OCI-LY7 (cell line): ENCODE results near the gene LGALS16. TPM values are rescaled to one million over a fixed set of nuclear protein-coding genes. Genes with fewer than 3 reads are reported as not detected.
"Not testable (repeated sequence)": the region's sequence is repeated elsewhere in the genome, so short reads cannot be mapped to it uniquely, and the experiment has no call there.

Experiments used
- BruUV-seq: library from RNA; stranded (reverse); fragments of 400-500 nt; replicated peaks from 2 replicates; lab custom pipeline; 2021; lab: Mats Ljungman, UMichigan
- CTCF ChIA-PET: fragments of 300-600 bp; sonication (Branson Sonifier 250); formaldehyde crosslinking; loops from one replicate; lab custom pipeline; 2022; ENCODE audit warnings: antibody characterized with exemption; ENCODE audit not compliant: unreplicated experiment; lab: Charles Lee
- POLR2A ChIA-PET: fragments of 300-600 bp; sonication (Branson Sonifier 250); formaldehyde crosslinking; loops from one replicate; lab custom pipeline; 2022; ENCODE audit warnings: antibody characterized with exemption; lab: Charles Lee
- DNase-seq: peaks from one replicate; pipeline ENCODE4 v3.0.0-alpha.2; 2015; ENCODE audit warnings: low spot score
- H2AFZ ChIP-seq: fragments of 200-600 bp; sonication (generic), shearing (Covaris generic); 2 replicates; pipeline ENCODE4 v1.6.1; 2014; ENCODE audit warnings: mild to moderate bottlenecking, antibody characterized with exemption, low read length, moderate library complexity
- H3K27ac ChIP-seq: fragments of 200-600 bp; sonication (generic); 2 replicates; pipeline ENCODE4 v1.5.1; 2014; ENCODE audit warnings: mixed run types, low read depth, mild to moderate bottlenecking, moderate library complexity, low read length, inconsistent platforms; ENCODE audit not compliant: poor library complexity, severe bottlenecking
- H3K36me3 ChIP-seq: fragments of 200-600 bp; sonication (generic); 2 replicates; pipeline ENCODE4 v1.6.1; 2014; ENCODE audit warnings: mild to moderate bottlenecking, antibody characterized with exemption, low read length, moderate library complexity, mixed read lengths; ENCODE audit not compliant: insufficient read depth
- H3K4me1 ChIP-seq: fragments of 200-600 bp; sonication (generic); 2 replicates; pipeline ENCODE4 v1.5.1; 2014; ENCODE audit warnings: mild to moderate bottlenecking, low read length; ENCODE audit not compliant: insufficient read depth, poor library complexity, severe bottlenecking
- H3K4me2 ChIP-seq: fragments of 200-600 bp; sonication (generic); 2 replicates; pipeline ENCODE4 v1.6.1; 2014; ENCODE audit warnings: mild to moderate bottlenecking, low read length
- H3K4me3 ChIP-seq: fragments of 200-600 bp; sonication (generic); 2 replicates; pipeline ENCODE4 v1.5.1; 2014; ENCODE audit warnings: mild to moderate bottlenecking, low read depth, low read length; ENCODE audit not compliant: poor library complexity, severe bottlenecking
- H3K79me2 ChIP-seq: fragments of 200-600 bp; sonication (generic); 2 replicates; pipeline ENCODE4 v1.6.1; 2016; ENCODE audit warnings: low read depth, mild to moderate bottlenecking, low read length, moderate library complexity, mixed read lengths; ENCODE audit not compliant: insufficient read depth
- H3K9me2 ChIP-seq: fragments of 200-600 bp; sonication (generic); 2 replicates; pipeline ENCODE4 v1.6.1; 2016; ENCODE audit warnings: mild to moderate bottlenecking, low read length, mixed read lengths; ENCODE audit not compliant: insufficient read depth
- H3K9me3 ChIP-seq: fragments of 200-600 bp; sonication (generic); 2 replicates; pipeline ENCODE4 v1.6.1; 2014; ENCODE audit warnings: mild to moderate bottlenecking, mixed run types, low read length, mixed read lengths
- H4K20me1 ChIP-seq: fragments of 200-600 bp; sonication (generic); 2 replicates; pipeline ENCODE4 v1.6.1; 2014; ENCODE audit warnings: mild to moderate bottlenecking, antibody characterized with exemption, low read length, moderate library complexity, mixed read lengths; ENCODE audit not compliant: insufficient read depth
- EZH2phosphoT487 ChIP-seq: fragments of 200-600 bp; sonication (generic); IDR thresholded peaks from 2 replicates; pipeline ENCODE4 v1.6.1; 2018; ENCODE audit warnings: low read depth, borderline replicate concordance, mild to moderate bottlenecking, mixed run types, antibody characterized with exemption, low read length, moderate library complexity, mixed read lengths
- intact Hi-C: fragments of 100-400 bp; cut with micrococcal nuclease; formaldehyde crosslinking; loops from one replicate; pipeline ENCODE4 v1.10.0; 2022; ENCODE audit not compliant: unreplicated experiment
- total RNA-seq, 2 experiments: library from RNA; depleted of rRNA in 1 of 2; stranded (reverse); fragments of >200 nt in 1 of 2; shearing (Covaris generic) in 1 of 2; gene quantifications; 2 replicates each; pipeline ENCODE4 v1.2.3, GENCODE V29; 2014 to 2022
- TF ChIP-seq, protein P1 (sequence below): fragments of 200-600 bp; sonication (generic); conservative IDR thresholded peaks from 2 replicates; pipeline ENCODE4 v1.5.1; 2014; ENCODE audit warnings: mild to moderate bottlenecking, antibody characterized with exemption, low read length, moderate library complexity, mixed read lengths

The LGALS16 gene
- total RNA-seq, 2 experiments from 2014 or later, result not detected

DNA sequence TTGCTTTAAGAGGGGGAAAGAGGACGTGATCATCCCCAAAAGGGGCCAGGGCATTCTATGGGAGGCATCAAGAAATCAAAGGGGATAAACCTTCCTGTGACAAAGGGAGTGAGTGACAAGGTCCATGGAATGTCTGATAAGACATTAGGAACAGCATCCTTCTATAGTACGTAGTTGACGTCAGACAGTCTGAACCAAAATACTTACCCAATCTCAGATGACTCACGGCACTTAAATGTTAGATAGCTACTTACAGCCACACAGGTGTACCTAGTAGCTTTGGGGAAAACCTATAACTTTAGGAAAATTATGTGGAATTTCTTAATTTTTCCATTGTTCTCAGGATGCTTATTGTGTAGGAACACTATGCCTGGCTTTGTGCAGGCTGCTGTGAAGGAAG, 4.9 kb downstream of the LGALS16 start:
- Histone ChIP-seq H3K4me3 (no peak overlapping the region), H3K27ac (no peak overlapping the region), H4K20me1 (no peaks in the 10 kb centered on the region), H3K36me3 (no peaks in the 10 kb centered on the region), H2AFZ (no peak overlapping the region), H3K4me1 (no peaks in the 10 kb centered on the region), H3K9me3 (no peaks in the 10 kb centered on the region), H3K79me2 (no peaks in the 10 kb centered on the region), H3K4me2 (no peak overlapping the region), H3K9me2 (no peaks in the 10 kb centered on the region)
- TF ChIP-seq, protein P1, sequence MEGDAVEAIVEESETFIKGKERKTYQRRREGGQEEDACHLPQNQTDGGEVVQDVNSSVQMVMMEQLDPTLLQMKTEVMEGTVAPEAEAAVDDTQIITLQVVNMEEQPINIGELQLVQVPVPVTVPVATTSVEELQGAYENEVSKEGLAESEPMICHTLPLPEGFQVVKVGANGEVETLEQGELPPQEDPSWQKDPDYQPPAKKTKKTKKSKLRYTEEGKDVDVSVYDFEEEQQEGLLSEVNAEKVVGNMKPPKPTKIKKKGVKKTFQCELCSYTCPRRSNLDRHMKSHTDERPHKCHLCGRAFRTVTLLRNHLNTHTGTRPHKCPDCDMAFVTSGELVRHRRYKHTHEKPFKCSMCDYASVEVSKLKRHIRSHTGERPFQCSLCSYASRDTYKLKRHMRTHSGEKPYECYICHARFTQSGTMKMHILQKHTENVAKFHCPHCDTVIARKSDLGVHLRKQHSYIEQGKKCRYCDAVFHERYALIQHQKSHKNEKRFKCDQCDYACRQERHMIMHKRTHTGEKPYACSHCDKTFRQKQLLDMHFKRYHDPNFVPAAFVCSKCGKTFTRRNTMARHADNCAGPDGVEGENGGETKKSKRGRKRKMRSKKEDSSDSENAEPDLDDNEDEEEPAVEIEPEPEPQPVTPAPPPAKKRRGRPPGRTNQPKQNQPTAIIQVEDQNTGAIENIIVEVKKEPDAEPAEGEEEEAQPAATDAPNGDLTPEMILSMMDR, result no peak
- TF ChIP-seq EZH2phosphoT487, result no peak
- ChIA-PET POLR2A (no interaction called here), CTCF (no interaction called here)
- DNase-seq, result no peak
- intact Hi-C loops, result no loop called here
- BruUV-seq, result no TSS peak

DNA sequence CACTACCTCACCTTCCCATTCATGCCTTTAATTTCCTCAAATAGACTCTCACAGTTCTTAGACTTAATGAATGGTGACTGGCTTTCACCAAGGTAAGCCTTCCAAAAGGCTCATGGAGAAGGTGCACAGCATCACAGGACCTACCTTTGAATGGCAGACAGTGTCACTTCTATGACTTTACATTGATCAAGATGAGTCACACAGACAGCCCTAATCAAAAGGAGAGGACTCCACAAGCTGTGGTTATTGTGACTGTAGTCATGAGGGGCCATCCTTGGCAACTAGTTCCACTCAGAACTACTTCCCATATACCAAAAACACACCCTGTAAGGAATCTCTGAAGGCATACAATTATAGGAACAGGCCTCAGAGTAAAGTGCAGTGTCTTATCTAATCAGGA, 5.9 kb downstream of the LGALS16 start:
- TF ChIP-seq EZH2phosphoT487, result no peak
- TF ChIP-seq, protein P1, result no peak
- no peak overlapping the region for H3K4me3 ChIP-seq
- POLR2A ChIA-PET, result no interaction called here
- no peaks in the 10 kb centered on the region for H3K9me3 ChIP-seq
- H2AFZ ChIP-seq, result no peak overlapping the region
- DNase-seq, result no peak
- no peaks in the 10 kb centered on the region for H3K79me2 ChIP-seq
- intact Hi-C loops, result no loop called here
- H3K36me3 ChIP-seq, result no peaks in the 10 kb centered on the region
- H3K4me1 ChIP-seq, result no peaks in the 10 kb centered on the region
- no peaks in the 10 kb centered on the region for H4K20me1 ChIP-seq
- no peak overlapping the region for H3K27ac ChIP-seq
- no peaks in the 10 kb centered on the region for H3K9me2 ChIP-seq
- no peak overlapping the region for H3K4me2 ChIP-seq
- no TSS peak for BruUV-seq
- CTCF ChIA-PET, result no interaction called here

DNA sequence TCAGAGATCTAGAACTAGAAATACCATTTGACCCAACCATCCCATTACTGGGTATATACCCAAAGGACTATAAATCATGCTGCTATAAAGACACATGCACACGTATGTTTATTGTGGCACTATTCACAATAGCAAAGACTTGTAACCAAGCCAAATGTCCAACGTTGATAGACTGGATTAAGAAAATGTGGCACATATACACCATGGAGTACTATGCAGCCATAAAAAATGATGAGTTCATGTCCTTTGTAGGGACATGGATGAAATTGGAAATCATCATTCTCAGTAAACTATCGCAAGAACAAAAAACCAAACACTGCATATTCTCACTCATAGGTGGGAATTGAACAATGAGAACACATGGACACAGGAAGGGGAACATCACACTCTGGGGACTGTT, 14.1 kb downstream of the LGALS16 start:
- H3K79me2 ChIP-seq, DNase-seq, H3K36me3 ChIP-seq, POLR2A ChIA-PET, H3K9me3 ChIP-seq, H3K4me2 ChIP-seq, H2AFZ ChIP-seq, BruUV-seq, H3K9me2 ChIP-seq, intact Hi-C loops, CTCF ChIA-PET, H3K4me3 ChIP-seq, H4K20me1 ChIP-seq, H3K27ac ChIP-seq, H3K4me1 ChIP-seq: not testable (repeated sequence)
